Astrocyte (in vitro differentiated cells and primary cell): ENCODE data around the gene SUMO3.

Source experiments
- EZH2 ChIP-seq: IDR thresholded peaks from 2 replicates; pipeline ENCODE4 v1.6.1; 2012; ENCODE audit warnings: mild to moderate bottlenecking, low read length, inconsistent platforms; ENCODE audit not compliant: insufficient read depth
- TF ChIP-seq, protein P1 (sequence below): IDR thresholded peaks from 2 replicates; pipeline ENCODE4 v1.5.1; 2011; ENCODE audit warnings: low read depth, mild to moderate bottlenecking, inconsistent platforms, low read length, moderate library complexity; ENCODE audit not compliant: insufficient read depth

DNA sequence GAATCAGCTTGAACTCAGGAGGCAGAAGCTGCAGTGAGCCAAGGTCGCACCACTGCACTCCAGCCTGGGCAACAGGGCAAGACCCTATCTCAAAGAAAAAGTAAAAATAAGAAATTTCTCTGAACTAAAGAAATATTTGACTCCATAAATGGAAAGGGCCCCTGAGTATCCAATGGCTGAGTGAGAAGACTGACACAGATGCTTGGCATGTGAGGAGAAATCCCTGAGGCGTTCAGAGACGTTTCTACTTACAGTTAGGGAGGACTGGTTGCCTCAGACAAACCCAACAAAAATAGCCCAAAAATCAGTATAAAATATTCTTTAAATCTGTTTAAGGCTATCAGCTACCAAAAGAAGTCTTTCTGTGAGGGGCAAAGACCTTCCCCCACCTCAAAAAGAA lies 3.0 kb upstream of the SUMO3 start:
- TF ChIP-seq, protein P1, sequence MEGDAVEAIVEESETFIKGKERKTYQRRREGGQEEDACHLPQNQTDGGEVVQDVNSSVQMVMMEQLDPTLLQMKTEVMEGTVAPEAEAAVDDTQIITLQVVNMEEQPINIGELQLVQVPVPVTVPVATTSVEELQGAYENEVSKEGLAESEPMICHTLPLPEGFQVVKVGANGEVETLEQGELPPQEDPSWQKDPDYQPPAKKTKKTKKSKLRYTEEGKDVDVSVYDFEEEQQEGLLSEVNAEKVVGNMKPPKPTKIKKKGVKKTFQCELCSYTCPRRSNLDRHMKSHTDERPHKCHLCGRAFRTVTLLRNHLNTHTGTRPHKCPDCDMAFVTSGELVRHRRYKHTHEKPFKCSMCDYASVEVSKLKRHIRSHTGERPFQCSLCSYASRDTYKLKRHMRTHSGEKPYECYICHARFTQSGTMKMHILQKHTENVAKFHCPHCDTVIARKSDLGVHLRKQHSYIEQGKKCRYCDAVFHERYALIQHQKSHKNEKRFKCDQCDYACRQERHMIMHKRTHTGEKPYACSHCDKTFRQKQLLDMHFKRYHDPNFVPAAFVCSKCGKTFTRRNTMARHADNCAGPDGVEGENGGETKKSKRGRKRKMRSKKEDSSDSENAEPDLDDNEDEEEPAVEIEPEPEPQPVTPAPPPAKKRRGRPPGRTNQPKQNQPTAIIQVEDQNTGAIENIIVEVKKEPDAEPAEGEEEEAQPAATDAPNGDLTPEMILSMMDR = no peak
- TF ChIP-seq EZH2 = no peak
